K562 (cell line): ENCODE data around the gene DNAH10. TPM values are rescaled to one million over a fixed set of nuclear protein-coding genes. Genes with fewer than 3 reads are reported as not detected.

Experiments
- ATAC-seq: fragments of 200-7000 bp; cut with Tn5 transposase; 3 replicates; pipeline ENCODE4 v1.9.1; 2020; ENCODE audit warnings: moderate library complexity
- BruUV-seq: library from RNA; stranded (reverse); fragments of 400-500 nt; replicated peaks from 2 replicates; lab custom pipeline; 2021; lab: Mats Ljungman, UMichigan
- CTCF ChIA-PET: fragments of 300-600 bp; formaldehyde crosslinking; extraction: SDS; loops from one replicate; lab custom pipeline; 2021; ENCODE audit warnings: low intra/inter-chr PET ratio; lab: Yijun Ruan, JAX
- POLR2A ChIA-PET: fragments of 300-600, 350-650 bp; sonication (Branson Sonifier 250); formaldehyde crosslinking; extraction: SDS; loops from one replicate; lab custom pipeline; 2021; ENCODE audit warnings: antibody characterized with exemption, inconsistent platforms; lab: Yijun Ruan, JAX
- DNase-seq, 4 experiments: peaks; one replicate each; pipeline versions ENCODE4 v3.0.0 to v3.0.0-alpha.2; 2011 to 2018; ENCODE audit warnings: low spot score in 3 of 4, mixed read lengths in 3 of 4; ENCODE audit errors: extremely low read depth in 1 of 4
- FAIRE-seq: peaks from 2 replicates; lab custom pipeline; 2011; peaks lifted over from hg19 to GRCh38; lab: Jason Lieb, UNC
- H2AFZ ChIP-seq: 2 replicates; pipeline ENCODE4 v1.6.0; 2011; ENCODE audit warnings: low read depth, low read length, control low read depth, inconsistent platforms
- H3K27ac ChIP-seq: fragments of 200-600 bp; 3 replicates; pipeline ENCODE4 v1.8.0; 2011; ENCODE audit warnings: low read depth, mild to moderate bottlenecking, control low read depth, inconsistent platforms, low read length, moderate library complexity, mixed read lengths; ENCODE audit errors: extremely low read depth
- H3K27me3 ChIP-seq, 2 experiments: fragments of 300-600 bp in 1 of 2; 2 replicates in 1 of 2; 3 replicates in 1 of 2; pipeline versions ENCODE4 v1.6.0 to v1.8.0; 2011; ENCODE audit warnings: inconsistent platforms in 2 of 2, low read length in 2 of 2, mild to moderate bottlenecking in 1 of 2, mixed read lengths in 1 of 2, moderate library complexity in 1 of 2; ENCODE audit not compliant: control insufficient read depth in 2 of 2, insufficient read depth in 2 of 2
- H3K36me3 ChIP-seq: fragments of 300-600 bp; 3 replicates; pipeline ENCODE4 v1.8.0; 2011; ENCODE audit warnings: mild to moderate bottlenecking, low read length, inconsistent platforms; ENCODE audit not compliant: control insufficient read depth, insufficient read depth
- H3K4me1 ChIP-seq, 2 experiments: fragments of 200-600 bp in 1 of 2; replicated peaks in 1 of 2; 2 replicates in 1 of 2; 3 replicates in 1 of 2; pipeline versions ENCODE4 v1.5.1 to v1.8.0; 2011; ENCODE audit warnings: inconsistent platforms in 2 of 2, low read length in 2 of 2, mild to moderate bottlenecking in 1 of 2, mixed read lengths in 1 of 2, moderate library complexity in 1 of 2; ENCODE audit not compliant: control insufficient read depth in 2 of 2, insufficient read depth in 2 of 2
- H3K4me2 ChIP-seq: 2 replicates; pipeline ENCODE4 v1.6.1; 2011; ENCODE audit warnings: low read length, control low read depth, inconsistent platforms, mixed read lengths; ENCODE audit not compliant: insufficient read depth
- H3K4me3 ChIP-seq: fragments of 200-600 bp; sonication (generic), shearing (Covaris generic); 2 replicates; pipeline ENCODE4 v1.5.1; 2016; ENCODE audit warnings: control low read depth, inconsistent platforms
- H3K79me2 ChIP-seq: fragments of 200-600 bp; 3 replicates; pipeline ENCODE4 v1.8.0; 2011; ENCODE audit warnings: low read length, inconsistent platforms; ENCODE audit not compliant: control insufficient read depth, insufficient read depth
- H3K9ac ChIP-seq, 2 experiments: 2 replicates each; pipeline versions ENCODE4 v1.6.0 to v1.6.1; 2011; ENCODE audit warnings: low read depth in 2 of 2, low read length in 2 of 2, control low read depth in 1 of 2, inconsistent platforms in 1 of 2, mild to moderate bottlenecking in 1 of 2, mixed read lengths in 1 of 2; ENCODE audit not compliant: insufficient read depth in 1 of 2
- H3K9me1 ChIP-seq: one replicate; pipeline ENCODE4 v1.6.0; 2011; ENCODE audit warnings: inconsistent platforms, mild to moderate bottlenecking, low read length, moderate library complexity; ENCODE audit not compliant: control insufficient read depth, insufficient read depth
- H3K9me3 ChIP-seq: replicated peaks from 2 replicates; pipeline ENCODE4 v1.5.1; 2011; ENCODE audit warnings: low read depth, low read length, inconsistent platforms; ENCODE audit not compliant: control insufficient read depth, insufficient read depth
- H4K20me1 ChIP-seq: replicated peaks from 2 replicates; pipeline ENCODE4 v1.6.1; 2011; ENCODE audit warnings: low read length, inconsistent platforms, mixed read lengths; ENCODE audit not compliant: control insufficient read depth, insufficient read depth
- ATF1 ChIP-seq, 2 experiments: fragments of 450-650 bp in 1 of 2; IDR thresholded peaks; 2 replicates each; pipeline ENCODE4 v1.6.1; 2016; ENCODE audit warnings: missing compliant biosample characterization in 1 of 2, missing genetic modification characterization in 1 of 2
- HDAC6 ChIP-seq: IDR thresholded peaks from 2 replicates; pipeline ENCODE4 v1.6.1; 2012; ENCODE audit warnings: low read depth, mild to moderate bottlenecking, control low read depth, inconsistent platforms, low read length, moderate library complexity
- MEF2D ChIP-seq: conservative IDR thresholded peaks from 2 replicates; pipeline ENCODE4 v1.6.1; 2016; ENCODE audit warnings: low read depth, missing genetic modification characterization, missing compliant biosample characterization
- NFIX ChIP-seq: fragments of 250-450 bp; sonication (Bioruptor Pico); IDR thresholded peaks from 2 replicates; pipeline ENCODE4 v1.4.0; 2020; ENCODE audit warnings: low read depth, mild to moderate bottlenecking, moderate library complexity
- POLR3G ChIP-seq: IDR thresholded peaks from 2 replicates; pipeline ENCODE4 v1.6.1; 2011; ENCODE audit not compliant: insufficient read length, insufficient replicate concordance; ENCODE audit errors: extremely low read depth
- SMAD3 ChIP-seq: fragments of 450-650 bp; formaldehyde crosslinking; conservative IDR thresholded peaks from 2 replicates; pipeline ENCODE4 v1.4.0; 2020; ENCODE audit warnings: mild to moderate bottlenecking
- TSC22D4 ChIP-seq: fragments of 450-650 bp; IDR thresholded peaks from 2 replicates; pipeline ENCODE4 v1.6.1; 2016; ENCODE audit warnings: missing genetic modification characterization, missing biosample characterization, control low read depth
- ZNF124 ChIP-seq: sonication (generic); formaldehyde crosslinking; IDR thresholded peaks from 2 replicates; pipeline ENCODE4 v1.8.1; 2022; ENCODE audit warnings: missing genetic modification reagents
- ZNF175 ChIP-seq: fragments of 200-800 bp; sonication (Bioruptor generic); IDR thresholded peaks from 2 replicates; pipeline ENCODE4 v1.6.1; 2016; ENCODE audit warnings: low read depth, mild to moderate bottlenecking, missing genetic modification characterization, missing compliant biosample characterization
- ZNF197 ChIP-seq: fragments of 200-800 bp; sonication (Bioruptor generic); IDR thresholded peaks from 2 replicates; pipeline ENCODE4 v1.6.1; 2016; ENCODE audit warnings: low read depth, missing genetic modification characterization, missing compliant biosample characterization
- ZNF592 ChIP-seq: fragments of 450-650 bp; IDR thresholded peaks from 2 replicates; pipeline ENCODE4 v1.6.1; 2017; ENCODE audit warnings: antibody characterized with exemption, mild to moderate bottlenecking
- ZNF717 ChIP-seq: fragments of 250-450 bp; sonication (Bioruptor Pico); IDR thresholded peaks from 2 replicates; pipeline ENCODE4 v1.5.0; 2021
- WGBS: fragments of 100-300 bp; shearing (Covaris generic); methylation state at CpG from one replicate; pipeline ENCODE4 v1.1.6; 2016; ENCODE audit warnings: low coverage, mixed read lengths; ENCODE audit not compliant: insufficient coverage; ENCODE audit errors: missing lambda C conversion rate; 5-methylcytosine and 5-hydroxymethylcytosine counted together
- in situ Hi-C: fragments of 300-500 bp; cut with MboI; formaldehyde crosslinking; loops from 4 replicates; pipeline ENCODE4 v1.15.0; 2018; ENCODE audit warnings: inconsistent platforms, mixed read lengths
- intact Hi-C: fragments of 100-400 bp; cut with micrococcal nuclease; formaldehyde crosslinking; loops from 2 replicates; pipeline ENCODE4 v1.14.2; 2022
- polyA plus RNA-seq, 8 experiments: library from polyadenylated mRNA; depleted of rRNA in 4 of 8; stranded (reverse) in 5 of 8; unstranded in 3 of 8; fragments of >200 nt; fragmentation: Nextera tagmentation in 2 of 8; fragmentation: Illumina TruSeq in 1 of 8; extraction: Ambion mirVana in 2 of 8; extraction: Trizol in 1 of 8; gene quantifications; 2 replicates each; pipeline versions ENCODE4 v1.2.1 to v1.2.3, GENCODE V29; 2011 to 2014; ENCODE audit warnings: inconsistent platforms in 1 of 8, missing spikeins in 1 of 8
- total RNA-seq, 7 experiments: library from RNA; depleted of rRNA in 6 of 7; stranded (reverse); fragments of >200 nt in 6 of 7; fragmentation: Illumina TruSeq in 2 of 7; extraction: Trizol in 2 of 7; gene quantifications; 2 replicates each; pipeline versions ENCODE4 v1.2.1 to v1.2.3, GENCODE V29; 2011 to 2021; ENCODE audit warnings: low replicate concordance in 1 of 7
- TF ChIP-seq, protein P1 (sequence below), 2 experiments: fragments of 450-650 bp in 1 of 2; IDR thresholded peaks; 2 replicates each; pipeline ENCODE4 v1.6.1; 2011 to 2017; ENCODE audit warnings: low read depth in 2 of 2, antibody characterized with exemption in 1 of 2, borderline replicate concordance in 1 of 2, low read length in 1 of 2, mild to moderate bottlenecking in 1 of 2, mixed read lengths in 1 of 2; ENCODE audit not compliant: control insufficient read depth in 1 of 2

Gene DNAH10
- total and polyA plus RNA-seq, 9 of the 15 experiments (the other 6 are each of a cell fraction or from before 2014, with no cell fraction given), result 0.01 to 0.06 (median 0.04) TPM; not detected in 1

DNA sequence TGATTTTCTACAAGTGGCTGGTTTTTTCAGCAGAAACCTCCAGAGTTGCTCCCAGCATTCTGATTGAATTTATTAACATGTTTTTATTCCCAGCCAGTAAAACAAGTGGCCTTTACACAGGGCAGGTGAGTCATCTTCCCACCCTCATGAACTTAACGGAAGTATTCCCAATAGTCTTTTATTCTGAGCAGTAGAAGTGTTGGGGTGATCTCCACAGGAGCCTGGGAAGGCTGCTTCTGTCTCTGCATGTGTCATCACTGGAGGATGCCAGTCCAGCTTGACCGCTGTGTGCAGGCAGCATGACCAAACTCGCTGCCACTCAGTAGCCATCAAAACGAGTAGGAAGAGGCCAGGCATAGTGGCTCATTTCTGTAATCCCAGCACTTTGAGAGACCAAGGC is 13.4 kb upstream of the DNAH10 start:
- BruUV-seq, result no TSS peak
- Histone ChIP-seq H2AFZ (no peak overlapping the region), H3K9me1 (no peaks in the 10 kb centered on the region), H3K9ac (no peak overlapping the region), H3K4me2 (no peak overlapping the region), H3K79me2 (no peaks in the 10 kb centered on the region), H3K27me3 (no peaks in the 10 kb centered on the region), H3K4me3 (no peak overlapping the region), H3K4me1 (peaks cover 0 to 3% of the 10 kb centered on the region in 2 experiments; a peak in 2 of 5 replicates), H4K20me1 (no peaks in the 10 kb centered on the region), H3K9me3 (no peaks in the 10 kb centered on the region), H3K36me3 (peaks cover 84% of the 10 kb centered on the region), H3K27ac (no peak overlapping the region)
- ChIA-PET CTCF (no interaction called here), POLR2A (no interaction called here)
- intact Hi-C loops, result no loop called here
- no peak for DNase-seq
- WGBS, result 74% methylated on average over 4 of the region's 4 CpGs
- TF ChIP-seq ATF1 (CRISPR knock-in tag; IDR thresholded peaks at IDR 0.05), result no peak
- TF ChIP-seq ATF1 (tag; IDR thresholded peaks at IDR 0.05), result no peak
- no peak for TF ChIP-seq POLR3G
- no peak for TF ChIP-seq TSC22D4 (tag)
- no peak for TF ChIP-seq ZNF124 (CRISPR knock-in tag)
- no peak for TF ChIP-seq ZNF592
- no peak for TF ChIP-seq ZNF717 (CRISPR knock-in tag)
- no peak for TF ChIP-seq MEF2D (tag)
- TF ChIP-seq, protein P1, sequence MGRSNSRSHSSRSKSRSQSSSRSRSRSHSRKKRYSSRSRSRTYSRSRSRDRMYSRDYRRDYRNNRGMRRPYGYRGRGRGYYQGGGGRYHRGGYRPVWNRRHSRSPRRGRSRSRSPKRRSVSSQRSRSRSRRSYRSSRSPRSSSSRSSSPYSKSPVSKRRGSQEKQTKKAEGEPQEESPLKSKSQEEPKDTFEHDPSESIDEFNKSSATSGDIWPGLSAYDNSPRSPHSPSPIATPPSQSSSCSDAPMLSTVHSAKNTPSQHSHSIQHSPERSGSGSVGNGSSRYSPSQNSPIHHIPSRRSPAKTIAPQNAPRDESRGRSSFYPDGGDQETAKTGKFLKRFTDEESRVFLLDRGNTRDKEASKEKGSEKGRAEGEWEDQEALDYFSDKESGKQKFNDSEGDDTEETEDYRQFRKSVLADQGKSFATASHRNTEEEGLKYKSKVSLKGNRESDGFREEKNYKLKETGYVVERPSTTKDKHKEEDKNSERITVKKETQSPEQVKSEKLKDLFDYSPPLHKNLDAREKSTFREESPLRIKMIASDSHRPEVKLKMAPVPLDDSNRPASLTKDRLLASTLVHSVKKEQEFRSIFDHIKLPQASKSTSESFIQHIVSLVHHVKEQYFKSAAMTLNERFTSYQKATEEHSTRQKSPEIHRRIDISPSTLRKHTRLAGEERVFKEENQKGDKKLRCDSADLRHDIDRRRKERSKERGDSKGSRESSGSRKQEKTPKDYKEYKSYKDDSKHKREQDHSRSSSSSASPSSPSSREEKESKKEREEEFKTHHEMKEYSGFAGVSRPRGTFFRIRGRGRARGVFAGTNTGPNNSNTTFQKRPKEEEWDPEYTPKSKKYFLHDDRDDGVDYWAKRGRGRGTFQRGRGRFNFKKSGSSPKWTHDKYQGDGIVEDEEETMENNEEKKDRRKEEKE (IDR thresholded peaks at IDR 0.05; ENCODE audit: borderline replicate concordance in 1 of 2, control insufficient read depth in 1 of 2, low read depth in 2 of 2, low read length in 1 of 2), result no peak
- no peak for TF ChIP-seq NFIX (CRISPR knock-in tag)
- no peak for TF ChIP-seq ZNF175 (CRISPR knock-in tag)
- no peak for TF ChIP-seq ZNF197
- no peak for TF ChIP-seq SMAD3 (CRISPR knock-in tag)
- no peak for TF ChIP-seq HDAC6
- ATAC-seq, result no peak
- in situ Hi-C loops, result no loop called here
- no peak for FAIRE-seq
